A172 (cell line): Measurements from ENCODE around the gene GLIPR1L1. TPM values are rescaled to one million over a fixed set of nuclear protein-coding genes. Genes with fewer than 3 reads are reported as not detected.

Source experiments
- DNase-seq: peaks from one replicate; pipeline ENCODE4 v3.0.0-alpha.2; 2015; ENCODE audit warnings: low spot score
- total RNA-seq: library from RNA; depleted of rRNA; stranded (reverse); fragments of >200 nt; shearing (Covaris generic); gene quantifications from 2 replicates; pipeline ENCODE4 v1.2.3, GENCODE V29; 2014; rRNA removed

GLIPR1L1 gene
- total RNA-seq, 1 experiment from 2014 or later: not detected

- no peak for DNase-seq
These were observed 15.9 kb downstream of the GLIPR1L1 start for GRCh38 chr12:75350413-75350812.

DNA sequence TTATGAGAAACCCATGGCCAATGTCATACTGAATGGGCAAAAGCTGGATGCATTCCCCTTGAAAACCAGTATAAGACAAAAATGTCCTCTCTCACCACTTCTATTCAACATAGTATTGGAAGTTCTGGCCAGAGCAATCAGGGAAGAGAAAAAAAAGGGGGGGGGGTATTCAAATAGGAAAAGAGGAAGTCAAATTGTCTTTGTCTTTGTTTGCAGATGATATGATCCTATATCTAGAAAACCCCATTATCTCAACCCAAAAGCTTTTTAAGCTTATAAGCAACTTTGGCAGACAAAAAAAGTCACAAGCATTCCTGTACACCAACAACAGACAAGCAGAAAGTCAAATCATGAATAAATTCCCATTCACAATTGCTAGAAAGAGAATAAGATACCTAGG lies 19.5 kb downstream of the GLIPR1L1 start:
- DNase-seq: no peak

DNA sequence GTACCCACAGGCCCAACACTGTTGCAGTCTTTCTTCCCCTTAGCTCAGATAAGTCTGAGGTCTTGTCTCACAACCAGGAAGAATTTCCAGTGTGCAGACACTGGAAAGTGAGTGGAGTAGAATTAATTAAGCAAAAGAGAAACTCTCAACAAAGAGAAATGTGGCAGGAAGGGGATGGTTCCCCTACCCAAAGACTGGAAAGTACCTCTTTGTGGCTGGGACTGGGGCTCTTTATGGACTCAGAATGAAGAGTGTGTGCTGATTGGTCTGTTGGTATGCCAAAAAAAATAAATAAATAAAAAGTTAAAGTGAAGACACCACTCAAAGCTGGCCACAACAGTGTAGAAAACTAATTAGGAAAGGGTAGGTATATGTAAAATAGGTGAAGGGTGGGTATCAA lies 26.4 kb downstream of the GLIPR1L1 start:
- no peak for DNase-seq

- DNase-seq: no peak
These were observed 26.9 kb downstream of the GLIPR1L1 start for GRCh38 chr12:75361408-75361807.

DNA sequence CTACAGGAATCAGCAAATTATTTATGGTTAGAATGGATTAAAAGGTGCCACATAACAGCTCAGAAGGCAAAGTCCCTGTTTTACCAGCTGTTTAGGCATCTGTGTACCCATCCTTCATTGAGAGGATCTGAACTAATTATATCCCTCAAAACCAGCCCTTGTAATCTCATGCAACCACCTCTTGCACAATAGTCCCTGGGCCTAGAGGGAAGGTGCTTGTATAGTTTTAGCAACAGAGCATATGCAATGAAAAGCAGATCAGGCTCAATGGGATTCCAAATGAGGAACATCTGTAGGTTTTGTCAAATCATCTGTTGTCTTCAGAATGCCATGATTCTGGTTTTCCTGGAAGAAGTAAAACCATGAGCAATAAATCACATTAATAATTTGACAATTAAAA lies 30.4 kb downstream of the GLIPR1L1 start:
- DNase-seq: no peak

DNA sequence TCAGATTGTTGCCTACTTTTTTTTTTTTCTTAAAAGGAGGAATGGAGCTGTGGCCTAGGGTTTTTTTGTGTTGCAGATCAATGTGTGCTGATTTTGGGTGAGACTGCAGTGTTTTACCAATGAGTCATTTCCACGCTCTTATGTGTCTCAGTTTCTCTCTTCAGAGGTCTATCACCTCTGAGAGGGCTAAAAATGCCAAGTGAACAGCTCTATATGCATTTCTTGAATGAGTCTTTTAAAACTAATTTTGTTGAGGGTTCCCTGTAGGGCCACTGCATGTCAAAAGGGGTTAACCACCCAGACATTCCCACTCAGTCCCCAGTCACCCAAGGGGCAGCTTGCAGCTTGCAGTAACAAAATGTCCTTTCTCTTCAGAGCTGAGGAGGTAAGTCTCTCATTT lies 32.2 kb downstream of the GLIPR1L1 start:
- DNase-seq: no peak

GRCh38 chr12:75374971-75375370 lies 40.5 kb downstream of the GLIPR1L1 start:
- DNase-seq: no peak

DNA sequence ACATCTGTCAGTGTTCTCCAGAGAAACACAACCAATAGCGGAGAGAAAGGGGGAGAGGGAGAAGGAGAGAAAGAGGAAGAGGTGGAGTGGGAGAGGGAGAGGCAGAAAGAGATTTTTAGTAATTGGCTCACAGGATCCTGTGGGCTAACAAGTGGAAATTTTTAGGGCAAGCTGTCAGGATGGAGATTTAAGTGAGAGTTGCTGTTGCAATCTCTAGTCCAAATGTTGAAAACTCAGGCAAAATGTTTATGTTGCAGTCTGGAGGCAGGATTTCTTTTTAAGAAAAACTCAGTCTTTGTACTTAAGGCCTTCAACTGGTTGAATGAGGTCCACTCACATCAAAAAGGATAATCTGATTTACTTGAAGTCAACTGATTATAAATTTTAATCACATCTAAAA lies 43.9 kb downstream of the GLIPR1L1 start:
- DNase-seq: no peak

GRCh38 chr12:75389061-75389460 lies 54.6 kb downstream of the GLIPR1L1 start:
- DNase-seq: peak; percentile 83

DNA sequence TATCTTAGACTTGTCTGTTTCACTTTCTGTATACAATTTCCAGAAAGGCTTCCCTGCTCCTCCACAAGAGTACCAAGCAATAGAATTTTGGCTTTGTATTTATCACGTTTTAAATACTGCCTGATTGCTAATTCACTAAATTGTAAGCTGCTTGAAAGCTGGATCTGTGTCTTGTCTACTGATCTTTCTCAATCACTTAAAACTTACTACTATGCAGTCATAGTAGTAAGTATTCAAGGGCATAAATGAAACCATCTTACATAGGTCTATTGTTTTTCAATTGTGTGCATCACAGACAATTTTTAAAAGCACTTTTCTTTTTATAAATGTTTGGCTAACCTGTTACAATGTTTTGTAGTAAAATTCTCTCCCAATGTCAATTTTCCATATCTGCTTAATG lies 55.2 kb downstream of the GLIPR1L1 start:
- DNase-seq: no peak

DNA sequence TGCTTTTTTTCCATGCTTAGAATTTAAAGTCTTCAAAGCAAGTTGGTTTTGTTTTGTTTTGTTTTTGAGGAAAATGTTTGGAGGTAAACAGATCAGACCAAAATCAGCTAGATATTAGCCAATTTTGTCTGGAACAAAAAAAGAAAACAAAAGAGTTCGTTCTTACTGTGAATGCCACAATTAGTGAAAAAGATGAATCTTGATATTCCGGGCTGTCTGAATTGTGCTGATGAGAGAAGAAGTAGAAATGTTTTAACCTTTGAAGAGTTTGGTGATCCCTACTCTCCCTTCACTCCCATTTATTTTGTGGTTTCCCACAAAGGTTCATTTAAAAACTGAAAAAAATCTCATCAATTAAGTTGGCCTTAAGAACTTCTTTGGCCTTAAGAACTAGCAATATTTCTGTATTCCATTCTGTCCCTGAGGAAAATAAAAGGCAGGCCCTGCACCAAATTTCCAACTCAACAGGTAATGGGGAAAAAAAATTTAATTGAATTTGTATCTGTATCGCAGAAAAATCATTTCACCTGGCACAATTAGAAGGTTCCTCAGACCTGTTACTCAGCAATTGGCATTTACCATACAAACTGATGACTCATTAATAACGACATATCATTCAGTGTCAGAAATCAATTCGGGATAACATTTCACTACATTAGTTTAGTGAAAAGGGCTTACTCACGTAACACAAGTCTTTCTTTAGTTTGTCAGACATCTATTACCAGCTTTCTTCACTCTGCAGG lies 55.9 kb downstream of the GLIPR1L1 start:
- DNase-seq: peak; percentile 2

DNA sequence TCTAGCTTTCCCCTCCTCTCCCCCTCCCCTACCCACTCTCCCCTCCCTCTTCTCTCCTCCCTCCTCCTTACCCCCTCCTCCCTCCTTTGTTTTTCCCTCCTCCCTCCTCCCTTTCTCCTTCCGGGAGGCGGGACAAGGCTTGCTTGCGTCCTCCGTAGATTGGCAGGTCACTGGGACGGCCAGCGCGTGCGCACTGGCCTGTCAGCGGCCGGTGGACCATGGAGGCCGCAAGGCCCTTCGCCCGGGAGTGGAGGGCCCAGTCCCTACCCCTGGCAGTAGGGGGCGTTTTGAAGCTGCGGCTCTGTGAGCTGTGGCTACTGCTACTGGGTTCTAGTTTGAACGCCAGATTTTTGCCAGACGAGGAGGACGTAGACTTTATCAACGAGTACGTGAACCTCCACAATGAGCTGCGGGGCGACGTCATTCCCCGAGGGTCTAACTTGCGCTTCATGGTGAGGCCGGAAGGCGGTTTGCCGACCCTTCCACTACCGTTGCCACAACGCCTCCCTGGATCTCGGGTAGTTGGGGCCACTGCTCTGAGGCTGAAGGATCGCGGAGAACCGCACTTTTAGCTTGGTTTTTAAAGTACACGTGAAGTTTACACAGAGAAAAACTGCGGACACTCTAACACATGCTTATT lies 56.5 kb downstream of the GLIPR1L1 start, which contains the start of gene GLIPR1L2:
TSS of gene GLIPR1L2 (plus strand) at position 191 of the 640 bp plus-strand sequence. CDS start at position 219, 28 bp downstream.
- peak; percentile 95 for DNase-seq

GRCh38 chr12:75404231-75404630 lies 69.8 kb downstream of the GLIPR1L1 start:
- DNase-seq: no peak

DNA sequence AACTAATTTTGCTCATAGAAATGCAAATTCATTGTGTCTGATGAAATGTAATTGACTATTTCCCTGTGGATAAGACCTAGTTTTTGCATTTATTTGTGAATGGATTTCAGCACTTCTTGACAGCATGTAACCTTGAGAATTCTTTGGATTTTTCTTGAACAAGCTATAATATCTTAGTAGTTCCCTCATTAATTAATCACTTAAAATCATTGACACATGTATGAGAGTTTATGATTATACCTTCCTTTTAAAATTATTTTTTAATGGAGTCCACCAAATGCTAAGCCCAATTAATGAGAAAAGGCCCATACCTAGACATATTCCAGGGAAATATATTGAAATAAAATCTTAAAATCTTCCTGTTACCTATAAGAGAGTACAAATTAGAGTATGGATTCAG lies 73.2 kb downstream of the GLIPR1L1 start:
- no peak for DNase-seq

DNA sequence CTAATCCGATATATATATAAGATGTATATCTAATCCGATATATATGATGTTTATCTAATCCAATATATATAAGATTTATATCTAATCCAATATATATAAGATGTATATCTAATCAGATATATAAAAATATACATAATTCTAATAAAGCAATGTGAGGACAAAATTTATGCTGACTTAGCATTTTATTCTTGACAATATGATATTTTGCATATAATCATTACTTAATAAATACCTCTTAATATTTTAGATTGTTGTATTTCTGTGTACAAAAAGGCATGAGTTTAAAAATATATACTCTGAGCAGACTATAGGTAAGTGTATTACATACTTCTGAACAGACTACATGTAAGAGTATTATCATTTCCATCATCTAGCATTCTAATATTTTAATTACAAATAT lies 75.4 kb downstream of the GLIPR1L1 start:
- no peak for DNase-seq

- no peak for DNase-seq
These were observed 80.2 kb downstream of the GLIPR1L1 start for GRCh38 chr12:75414671-75415070.

DNA sequence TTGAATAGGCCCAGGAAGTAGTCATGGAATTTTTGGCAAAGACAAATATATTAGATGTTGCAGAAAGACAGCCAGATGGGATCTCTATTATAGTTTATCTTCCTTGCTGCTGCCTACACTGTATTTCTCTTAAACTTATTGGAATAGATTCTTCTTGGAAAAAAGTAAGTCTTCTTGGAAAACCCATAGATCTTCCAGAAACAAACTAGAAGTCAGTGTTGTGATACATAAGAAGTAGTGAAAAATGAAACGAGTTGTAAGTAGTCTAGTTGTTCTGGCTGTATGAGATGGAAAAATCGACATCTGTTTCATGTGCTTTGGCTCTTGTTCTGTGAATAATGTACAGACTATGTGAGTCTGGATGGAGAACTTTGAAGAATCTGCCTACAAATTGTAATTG lies 85.4 kb downstream of the GLIPR1L1 start:
- DNase-seq: no peak

Other genes starting within 250 kb of the GLIPR1L1 start
- gene KCNC2, start 124.8 kb upstream of the GLIPR1L1 start, total RNA-seq: not detected in 2 replicates
- gene CAPS2, start 4.3 kb upstream of the GLIPR1L1 start, total RNA-seq: 3.8 and 4.8 TPM in 2 replicates
- 0.24 and 0.76 TPM in 2 replicates for gene GLIPR1L2, start 56.4 kb downstream of the GLIPR1L1 start, total RNA-seq
- 13.3 and 20.2 TPM in 2 replicates for gene GLIPR1, start 146.1 kb downstream of the GLIPR1L1 start, total RNA-seq
- 56.5 and 64.7 TPM in 2 replicates for gene KRR1, start 176.9 kb downstream of the GLIPR1L1 start, total RNA-seq